ELR (cell line): ENCODE results near the gene NXF1.
"Not testable (repeated sequence)": the region's sequence is repeated elsewhere in the genome, so short reads cannot be mapped to it uniquely, and the experiment has no call there.

Experiments used
- DNase-seq: peaks from one replicate; pipeline ENCODE4 v3.0.0-alpha.2; 2015; ENCODE audit warnings: low read depth

NXF1 gene

GRCh38 chr11:62832336-62833234, 27.3 kb upstream of the NXF1 start, which contains the start of gene TEX54:
TSS of gene TEX54 (minus strand) at chr11:62832841.
- DNase-seq, result peak; percentile 47

GRCh38 chr11:62831520-62832335, 26.5 kb upstream of the NXF1 start, which contains the start of gene STX5:
TSS of gene STX5 (minus strand) at chr11:62832051. CDS start at chr11:62831243, 808 bp downstream.
- DNase-seq, result peak; percentile 99

GRCh38 chr11:62830904-62831519, 25.8 kb upstream of the NXF1 start:
- no peak for DNase-seq

GRCh38 chr11:62828130-62828529, 22.9 kb upstream of the NXF1 start:
- not testable (repeated sequence) for DNase-seq

- no peak for DNase-seq
Measured at GRCh38 chr11:62823677-62824076, 18.4 kb upstream of the NXF1 start.

- no peak for DNase-seq
Measured at GRCh38 chr11:62817129-62817528, 11.9 kb upstream of the NXF1 start.

- DNase-seq, result no peak
Measured at GRCh38 chr11:62816557-62816956, 11.3 kb upstream of the NXF1 start.

GRCh38 chr11:62811659-62812058, 6.4 kb upstream of the NXF1 start:
- DNase-seq, result no peak

GRCh38 chr11:62810748-62811147, 5.5 kb upstream of the NXF1 start:
- no peak for DNase-seq

- DNase-seq, result peak; percentile 42
Measured at GRCh38 chr11:62806611-62807121, 1.4 kb upstream of the NXF1 start.

GRCh38 chr11:62805961-62806441, 761 bp upstream of the NXF1 start:
- DNase-seq, result peak; percentile 57

GRCh38 chr11:62804310-62805075, 747 bp downstream of the NXF1 start:
- DNase-seq, result peak; percentile 58

- DNase-seq, result no peak
Measured at GRCh38 chr11:62801071-62801470, 4.2 kb downstream of the NXF1 start.

GRCh38 chr11:62799486-62799885, 5.8 kb downstream of the NXF1 start:
- DNase-seq, result no peak

GRCh38 chr11:62796281-62796680, 9.0 kb downstream of the NXF1 start:
- no peak for DNase-seq

GRCh38 chr11:62794201-62794775, 11.0 kb downstream of the NXF1 start:
- DNase-seq, result peak; percentile 38

GRCh38 chr11:62792202-62792575, 13.1 kb downstream of the NXF1 start:
- DNase-seq, result no peak

- DNase-seq, result peak; percentile 87
Measured at GRCh38 chr11:62791501-62792201, 13.6 kb downstream of the NXF1 start, which contains the start of gene TMEM223. TSS of gene TMEM223 (minus strand) at chr11:62792006. CDS start at chr11:62791994, 12 bp downstream.

- no peak for DNase-seq
Measured at GRCh38 chr11:62789576-62789975, 15.7 kb downstream of the NXF1 start.

GRCh38 chr11:62788991-62789390, 16.2 kb downstream of the NXF1 start:
- no peak for DNase-seq
